ENCODE results near the gene ZNF337.

GRCh38 chr20:25725639-25726038 is 29.0 kb upstream of the ZNF337 start:
- TF ChIP-seq CTCF (IDR thresholded peaks at IDR 0.05) (no peak), POLR2AphosphoS5 (IDR thresholded peaks at IDR 0.05; ENCODE audit: low read depth, low read length) (no peak)

Data from Panc1 (cell line).